Measurements from ENCODE around the gene SRF.

DNA sequence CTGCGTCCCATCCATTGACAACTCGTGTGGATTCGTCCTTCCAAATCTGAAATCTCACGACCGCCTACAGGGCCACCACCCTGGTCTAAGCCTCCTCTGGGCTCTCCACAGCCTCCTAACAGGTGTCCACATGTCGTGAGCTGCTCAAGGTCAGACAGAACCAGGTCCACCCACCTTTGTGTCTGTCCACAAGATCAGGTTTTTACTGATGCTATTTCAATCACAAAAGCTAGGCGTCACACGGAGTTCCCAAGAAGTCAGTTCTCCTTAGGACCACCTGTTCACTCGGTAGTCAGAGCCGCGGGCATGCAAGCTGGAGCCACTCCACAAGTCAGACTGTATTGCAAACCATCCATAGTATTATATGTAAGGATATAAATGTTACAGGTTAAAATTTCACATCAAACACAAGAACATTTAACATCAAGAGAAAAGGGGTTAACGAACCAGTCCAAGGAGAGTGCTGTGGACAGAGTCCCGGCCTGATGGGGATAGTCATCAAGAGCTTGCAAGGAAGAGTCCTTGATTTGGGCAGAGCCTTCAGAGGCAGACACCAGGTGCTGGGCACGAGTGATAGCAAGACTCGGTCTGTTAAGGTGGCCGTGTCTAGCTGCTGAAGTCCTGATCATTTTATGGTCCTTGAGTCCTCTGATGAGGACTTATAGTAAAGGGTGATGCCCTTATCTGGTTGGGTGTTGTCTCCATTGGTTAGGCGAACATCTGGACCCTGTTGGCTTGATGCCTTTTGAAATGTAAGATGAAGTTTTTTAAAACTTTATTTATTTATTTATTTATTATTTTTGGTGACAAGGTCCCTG is 58.9 kb downstream of the SRF start:
- TF ChIP-seq POLR2A (IDR thresholded peaks at IDR 0.05) (no peak), CTCF (IDR thresholded peaks at IDR 0.05) (no peak)
